Activated T-helper 1 cell treated with anti-CD3 and anti-CD28 coated beads, Interleukin-12 subunit alpha, Interleukin-12 subunit beta, Interleukin-2, Interleukin-4 antibody, amounts not matched to agents 30 ng/mL and 10 ng/mL and 1 ng/mL, durations not matched to agents 14 hours and 24 hours and 36 hours (primary cell): ENCODE measurements around the gene MRRF. TPM values are rescaled to one million over a fixed set of nuclear protein-coding genes. Genes with fewer than 3 reads are reported as not detected.

Source experiments
- DNase-seq: peaks from one replicate; pipeline ENCODE4 v3.0.0; 2021; ENCODE audit warnings: low spot score
- H3K27ac Mint-ChIP-seq: one replicate; pipeline ENCODE4 v1.8.0; 2021; ENCODE audit warnings: mild to moderate bottlenecking, mixed read lengths
- H3K27me3 Mint-ChIP-seq: one replicate; pipeline ENCODE4 v1.8.0; 2022; ENCODE audit warnings: mild to moderate bottlenecking, moderate library complexity, mixed read lengths; ENCODE audit not compliant: insufficient read depth
- H3K36me3 Mint-ChIP-seq: one replicate; pipeline ENCODE4 v1.8.0; 2021; ENCODE audit warnings: low read depth, mixed read lengths
- H3K4me1 Mint-ChIP-seq: one replicate; pipeline ENCODE4 v1.8.0; 2021; ENCODE audit warnings: low read depth, mixed read lengths
- H3K4me3 Mint-ChIP-seq: one replicate; pipeline ENCODE4 v1.8.0; 2021; ENCODE audit warnings: mild to moderate bottlenecking, moderate library complexity, mixed read lengths
- H3K9me3 Mint-ChIP-seq: one replicate; pipeline ENCODE4 v1.8.0; 2021; ENCODE audit warnings: mixed read lengths
- intact Hi-C: fragments of 100-400 bp; cut with micrococcal nuclease; formaldehyde crosslinking; loops from one replicate; pipeline ENCODE4 v1.15.1; 2024
- total RNA-seq: library from RNA; stranded (reverse); gene quantifications from 2 replicates; pipeline ENCODE4 v1.2.3, GENCODE V29; 2022

The MRRF gene
- 58.8 and 66.0 TPM in 2 replicates for total RNA-seq

- DNase-seq: peak; percentile 89
- H3K4me1 Mint-ChIP-seq: peaks cover 38% of the 10 kb centered on the region
Observed at GRCh38 chr9:122264360-122265148, at the start of gene MRRF, which contains the start of gene RBM18. Gene MRRF, plus strand, starts transcription at chr9:122264882. Its CDS starts 6,010 bp downstream, at chr9:122270892. Gene RBM18, minus strand, starts transcription at chr9:122264840. Its CDS starts 3,348 bp downstream, at chr9:122261492.

DNA sequence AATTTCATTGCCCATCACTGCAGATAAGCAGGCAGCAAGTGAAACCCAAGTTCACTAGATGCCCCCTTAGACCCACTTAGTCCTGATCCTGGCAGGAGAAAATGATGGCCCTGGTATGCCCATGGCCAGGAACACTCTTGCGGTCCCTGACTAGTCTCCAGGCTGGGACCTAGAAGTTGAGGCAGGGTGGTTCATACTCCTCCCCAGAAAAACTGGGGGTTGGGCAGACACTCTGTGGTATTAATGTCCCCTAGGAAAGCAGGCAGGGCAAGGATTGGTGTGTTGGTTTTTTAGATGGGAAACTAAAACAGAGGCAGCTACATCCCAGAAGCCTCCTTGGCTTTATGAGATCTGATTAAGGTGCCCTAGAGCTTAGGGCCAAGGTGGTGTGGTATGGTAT is 49.0 kb upstream of the MRRF start:
- DNase-seq: no peak
- no peak overlapping the region for H3K27ac Mint-ChIP-seq
- H3K4me3 Mint-ChIP-seq: no peak overlapping the region
- H3K36me3 Mint-ChIP-seq: peaks cover 3% of the 10 kb centered on the region
- peaks cover 81% of the 10 kb centered on the region for H3K27me3 Mint-ChIP-seq
- peaks cover 27% of the 10 kb centered on the region for H3K4me1 Mint-ChIP-seq
- intact Hi-C loops: loop anchor here (1.0 to 10.0 kb wide), 2 partner anchors 91 to 122 kb away; partner anchors contain the start of gene TTLL11
- no peaks in the 10 kb centered on the region for H3K9me3 Mint-ChIP-seq

More at GRCh38 chr9:122264360-122265148, at the start of gene MRRF, which contains the start of gene RBM18:
- H3K36me3 Mint-ChIP-seq: peaks cover 18% of the 10 kb centered on the region
- intact Hi-C loops: loop anchor here (1.0 to 10.0 kb wide), 10 partner anchors 50 to 1472 kb away; partner anchors contain the start of genes FBXW2, MORN5, NDUFA8 and PDCL
- no peaks in the 10 kb centered on the region for H3K27me3 Mint-ChIP-seq
- H3K27ac Mint-ChIP-seq: peak within 1 kb of the TSS; percentile 100
- no peaks in the 10 kb centered on the region for H3K9me3 Mint-ChIP-seq
- peak within 1 kb of the TSS; percentile 97 for H3K4me3 Mint-ChIP-seq

DNA sequence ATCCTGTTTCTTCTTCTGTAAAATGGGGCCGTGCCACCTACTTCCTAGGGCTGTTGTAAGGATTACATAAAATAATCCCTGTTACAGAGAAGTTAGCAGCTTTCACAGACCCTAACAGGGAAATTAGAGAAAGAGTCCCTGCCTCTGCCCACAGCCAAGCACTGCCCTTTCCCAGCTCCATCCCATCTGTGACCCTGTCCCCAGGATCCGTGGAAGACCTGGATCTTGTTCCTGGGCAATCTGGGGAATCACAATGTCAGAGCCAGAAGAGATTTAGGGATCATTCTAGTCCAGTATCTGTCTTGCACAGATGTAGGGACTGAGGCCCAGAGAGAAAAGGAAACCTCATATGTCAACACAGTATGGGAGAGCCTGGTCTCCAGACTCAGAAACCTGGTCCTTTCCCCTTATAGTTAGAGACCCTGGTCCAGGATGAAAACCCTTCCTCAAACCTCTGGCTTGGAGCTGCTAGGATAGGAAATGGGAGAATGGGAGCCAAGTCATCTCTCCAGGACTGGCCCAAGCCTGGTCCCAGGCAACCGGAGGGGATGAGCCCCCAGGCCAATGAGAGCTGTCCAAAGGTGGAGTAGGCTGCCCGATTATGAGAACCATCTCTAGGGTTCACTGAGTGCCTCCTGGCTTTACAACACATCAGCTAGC is 48.4 kb upstream of the MRRF start:
- Mint-ChIP-seq H3K36me3 (peaks cover 3% of the 10 kb centered on the region), H3K4me3 (no peak overlapping the region), H3K4me1 (peaks cover 27% of the 10 kb centered on the region), H3K27ac (no peak overlapping the region), H3K9me3 (no peaks in the 10 kb centered on the region), H3K27me3 (peaks cover 80% of the 10 kb centered on the region)
- no peak for DNase-seq
- intact Hi-C loops: loop anchor here (10.0 kb wide), 1 partner anchor 91 kb away; no protein-coding TSS in a partner anchor

DNA sequence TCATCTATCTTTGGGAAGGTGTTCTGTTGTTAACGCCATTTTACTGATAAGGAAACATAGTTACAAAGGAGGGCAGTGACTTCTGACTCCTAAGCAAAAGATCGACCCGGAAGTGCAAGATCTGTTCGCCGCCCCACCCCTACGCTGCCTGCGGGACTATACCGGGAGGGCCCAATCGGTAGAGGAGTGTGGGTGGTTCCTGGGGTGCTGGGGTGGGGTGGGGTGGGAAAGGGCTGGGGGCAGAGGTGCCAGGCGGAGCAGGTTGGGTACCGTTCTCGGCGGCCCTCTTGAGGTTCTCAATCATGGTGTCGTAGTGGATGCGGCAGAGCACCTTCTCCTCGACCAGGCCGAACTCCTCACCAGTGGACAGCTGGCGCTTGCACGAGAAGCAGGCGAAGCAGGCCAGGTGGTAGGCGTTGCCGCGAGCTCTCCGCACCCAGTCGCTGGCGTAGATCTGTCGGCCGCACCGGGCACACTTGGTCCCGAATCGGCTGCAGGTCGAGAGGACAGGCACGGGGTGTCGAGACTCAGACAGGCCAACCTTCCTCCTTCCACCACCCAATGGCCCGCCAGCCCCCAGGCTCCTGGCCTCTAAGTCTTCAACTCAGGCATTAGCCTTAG is 47.8 kb upstream of the MRRF start:
- no peak for DNase-seq
- Mint-ChIP-seq H3K27me3 (peaks cover 80% of the 10 kb centered on the region), H3K4me3 (no peak overlapping the region), H3K36me3 (peaks cover 3% of the 10 kb centered on the region), H3K9me3 (no peaks in the 10 kb centered on the region), H3K27ac (no peak overlapping the region), H3K4me1 (peaks cover 27% of the 10 kb centered on the region)
- intact Hi-C loops: loop anchor here (10.0 kb wide), 1 partner anchor 92 kb away; no protein-coding TSS in a partner anchor

GRCh38 chr9:122217640-122218039 is 47.0 kb upstream of the MRRF start:
- Mint-ChIP-seq H3K9me3 (no peaks in the 10 kb centered on the region), H3K27ac (no peak overlapping the region), H3K36me3 (peaks cover 3% of the 10 kb centered on the region), H3K4me3 (no peak overlapping the region), H3K27me3 (peaks cover 80% of the 10 kb centered on the region), H3K4me1 (peaks cover 25% of the 10 kb centered on the region)
- intact Hi-C loops: loop anchor here (10.0 kb wide), 1 partner anchor 93 kb away; no protein-coding TSS in a partner anchor
- no peak for DNase-seq

GRCh38 chr9:122218071-122218934 is 46.4 kb upstream of the MRRF start:
- H3K9me3 Mint-ChIP-seq: no peaks in the 10 kb centered on the region
- intact Hi-C loops: loop anchor here (10.0 kb wide), 1 partner anchor 94 kb away; no protein-coding TSS in a partner anchor
- peaks cover 3% of the 10 kb centered on the region for H3K36me3 Mint-ChIP-seq
- H3K4me3 Mint-ChIP-seq: peak overlapping the region; percentile 56
- no peak for DNase-seq
- H3K27me3 Mint-ChIP-seq: peaks cover 79% of the 10 kb centered on the region
- H3K4me1 Mint-ChIP-seq: peaks cover 27% of the 10 kb centered on the region
- H3K27ac Mint-ChIP-seq: no peak overlapping the region

- H3K27me3 Mint-ChIP-seq: peaks cover 84% of the 10 kb centered on the region
- intact Hi-C loops: loop anchor here (10.0 kb wide), 1 partner anchor 94 kb away; no protein-coding TSS in a partner anchor
Observed at GRCh38 chr9:122218935-122219855, 45.5 kb upstream of the MRRF start.

GRCh38 chr9:122219856-122220672 is 44.6 kb upstream of the MRRF start:
- intact Hi-C loops: loop anchor here (10.0 kb wide), 1 partner anchor 95 kb away; no protein-coding TSS in a partner anchor
- peak overlapping the region; percentile 56 for H3K4me3 Mint-ChIP-seq

More at GRCh38 chr9:122218935-122219855, 45.5 kb upstream of the MRRF start:
- H3K36me3 Mint-ChIP-seq: peaks cover 3% of the 10 kb centered on the region
- H3K4me1 Mint-ChIP-seq: peaks cover 27% of the 10 kb centered on the region
- no peak overlapping the region for H3K27ac Mint-ChIP-seq
- no peaks in the 10 kb centered on the region for H3K9me3 Mint-ChIP-seq
- no peak for DNase-seq
- H3K4me3 Mint-ChIP-seq: peak overlapping the region; percentile 56

DNA sequence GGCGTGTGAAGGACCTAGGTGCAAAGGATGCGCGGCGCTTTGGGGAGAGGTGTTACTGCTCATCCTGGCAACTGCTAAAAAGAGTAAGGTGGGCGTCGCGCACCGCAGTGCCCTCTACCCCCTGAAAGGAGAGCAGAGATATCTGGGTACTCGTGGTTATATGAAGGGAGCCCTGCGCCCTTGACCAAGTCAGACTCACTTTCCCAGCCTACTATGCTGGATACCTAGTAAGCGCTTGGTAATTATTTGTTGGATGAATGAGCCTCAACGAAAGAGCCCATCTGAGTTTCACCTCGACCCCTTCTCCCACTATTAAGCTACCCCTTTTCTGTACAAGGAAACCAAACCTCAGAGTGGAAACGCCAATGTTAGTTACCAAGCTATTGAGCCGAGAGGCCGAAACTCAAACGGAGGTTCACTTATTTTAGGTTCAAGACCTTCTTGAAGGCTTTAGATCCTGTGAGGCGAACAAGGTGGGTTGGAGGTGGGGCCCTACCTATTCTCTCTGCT is 44.0 kb upstream of the MRRF start:
- Mint-ChIP-seq H3K36me3 (peaks cover 3% of the 10 kb centered on the region), H3K4me3 (no peak overlapping the region), H3K27ac (no peak overlapping the region), H3K9me3 (no peaks in the 10 kb centered on the region), H3K4me1 (peaks cover 27% of the 10 kb centered on the region), H3K27me3 (peaks cover 75% of the 10 kb centered on the region)
- intact Hi-C loops: no loop called here
- DNase-seq: no peak

More at GRCh38 chr9:122219856-122220672, 44.6 kb upstream of the MRRF start:
- Mint-ChIP-seq H3K27ac (no peak overlapping the region), H3K36me3 (peaks cover 3% of the 10 kb centered on the region), H3K9me3 (no peaks in the 10 kb centered on the region), H3K4me1 (peaks cover 27% of the 10 kb centered on the region), H3K27me3 (peaks cover 82% of the 10 kb centered on the region)
- no peak for DNase-seq

DNA sequence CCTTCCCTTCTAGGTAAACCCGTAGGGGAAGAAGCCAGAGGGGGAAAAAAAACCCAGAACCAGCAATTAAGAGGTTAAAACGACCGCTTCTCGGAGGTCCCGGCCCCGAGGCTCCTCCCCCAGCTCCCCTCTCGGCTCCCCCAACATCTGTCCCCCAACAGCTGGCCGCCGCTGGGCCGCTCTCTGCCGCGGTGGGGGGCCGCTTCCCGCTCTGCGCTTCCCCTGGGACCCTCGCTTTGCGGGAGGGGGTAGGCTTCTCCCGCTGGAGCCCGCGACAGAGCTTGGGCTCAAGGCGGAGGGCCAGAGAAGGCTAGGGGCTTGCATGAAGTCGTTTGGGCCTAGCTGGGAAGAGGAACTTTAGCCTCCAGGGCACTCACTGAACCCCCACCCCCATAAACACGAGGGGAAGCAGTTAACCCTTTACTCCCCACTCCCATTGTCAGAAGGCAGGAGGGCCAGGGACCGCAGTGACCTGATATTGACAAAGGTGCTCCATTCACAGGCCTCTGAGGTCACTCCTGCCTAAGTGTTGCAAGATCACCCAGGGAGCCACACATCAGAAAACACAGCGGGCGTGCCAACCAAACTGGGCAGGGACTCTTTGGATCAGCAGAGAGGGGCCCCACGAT is 43.4 kb upstream of the MRRF start:
- Mint-ChIP-seq H3K9me3 (no peaks in the 10 kb centered on the region), H3K4me3 (no peak overlapping the region), H3K27me3 (peaks cover 71% of the 10 kb centered on the region), H3K4me1 (peaks cover 27% of the 10 kb centered on the region), H3K36me3 (peaks cover 3% of the 10 kb centered on the region), H3K27ac (no peak overlapping the region)
- intact Hi-C loops: no loop called here
- DNase-seq: no peak
